Panc1 (cell line): Measurements from ENCODE around the gene PLS3.

ENCODE experiments used
- CTCF ChIP-seq: fragments of 450-650 bp; IDR thresholded peaks from 2 replicates; pipeline ENCODE4 v1.5.1; 2017; ENCODE audit warnings: mild to moderate bottlenecking
- POLR2AphosphoS5 ChIP-seq: IDR thresholded peaks from 2 replicates; pipeline ENCODE4 v1.6.1; 2012; ENCODE audit warnings: mild to moderate bottlenecking, low read depth, low read length, moderate library complexity
- REST ChIP-seq, 2 experiments: IDR thresholded peaks; 2 replicates each; pipeline ENCODE4 v1.6.1; 2011 to 2012; ENCODE audit warnings: low read depth in 2 of 2, control low read depth in 1 of 2, low read length in 1 of 2, mild to moderate bottlenecking in 1 of 2, moderate library complexity in 1 of 2; ENCODE audit not compliant: insufficient read depth in 1 of 2
- SIN3A ChIP-seq: IDR thresholded peaks from 2 replicates; pipeline ENCODE4 v1.6.1; 2012; ENCODE audit warnings: low read depth, mild to moderate bottlenecking, low read length, moderate library complexity, borderline replicate concordance; ENCODE audit not compliant: insufficient read depth
- TCF7L2 ChIP-seq: IDR thresholded peaks from 2 replicates; pipeline ENCODE4 v1.6.1; 2011; ENCODE audit warnings: mild to moderate bottlenecking, low read depth, low read length, inconsistent platforms

DNA sequence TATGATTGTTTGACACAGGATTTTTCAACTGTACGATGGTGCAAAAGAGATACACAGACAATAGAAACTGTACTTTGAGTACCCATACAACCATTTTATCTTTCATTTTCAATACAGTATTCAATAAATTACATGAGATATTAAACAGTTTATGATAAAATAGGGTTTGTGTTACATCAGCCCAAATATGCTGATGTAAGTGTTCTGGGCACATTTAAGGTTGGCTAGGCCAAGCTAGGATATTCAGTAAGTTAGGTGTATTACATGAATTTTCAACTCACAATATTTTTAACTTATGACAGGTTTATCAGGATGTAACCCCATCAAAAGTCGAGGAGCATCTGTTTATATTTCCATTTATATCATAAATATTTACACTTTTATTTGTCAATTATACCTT is 42.9 kb upstream of the PLS3 start:
- no peak for TF ChIP-seq CTCF
- no peak for TF ChIP-seq POLR2AphosphoS5
- no peak for TF ChIP-seq REST (IDR thresholded peaks at IDR 0.05; ENCODE audit: insufficient read depth in 1 of 2, low read depth in 2 of 2, low read length in 1 of 2)
- no peak for TF ChIP-seq TCF7L2
- no peak for TF ChIP-seq SIN3A
